ENCODE results near the gene TTC28.

GRCh38 chr22:28044546-28045173, 635.0 kb downstream of the TTC28 start:
- TF ChIP-seq ZNF274 (IDR thresholded peaks at IDR 0.05; ENCODE audit: low read depth, low read length) (no peak), SUZ12 (IDR thresholded peaks at IDR 0.05; ENCODE audit: extremely low read depth, insufficient read depth, insufficient read length) (no peak), YY1 (IDR thresholded peaks at IDR 0.05; ENCODE audit: insufficient read depth, insufficient read length) (no peak)
